DND-41 (cell line): ENCODE measurements around the gene NME3.

ENCODE experiments used
- ATAC-seq: fragments of 200-7000 bp; cut with Tn5 transposase; 3 replicates; pipeline ENCODE4 v1.9.1; 2021; ENCODE audit warnings: low read depth; ENCODE audit not compliant: insufficient read depth
- DNase-seq: peaks from one replicate; pipeline ENCODE4 v3.0.0-alpha.2; 2020
- H2AFZ ChIP-seq: 2 replicates; pipeline ENCODE4 v1.6.0; 2012; ENCODE audit warnings: low read depth, low read length
- H3K27ac ChIP-seq: 2 replicates; pipeline ENCODE4 v1.5.1; 2012; ENCODE audit warnings: low read length, inconsistent platforms
- H3K27me3 ChIP-seq: fragments of 200-600 bp; sonication (generic); 2 replicates; pipeline ENCODE4 v1.6.0; 2012; ENCODE audit warnings: low read length, mild to moderate bottlenecking, inconsistent platforms; ENCODE audit not compliant: insufficient read depth, poor library complexity
- H3K36me3 ChIP-seq: 2 replicates; pipeline ENCODE4 v1.5.1; 2012; ENCODE audit warnings: low read length, inconsistent platforms; ENCODE audit not compliant: insufficient read depth
- H3K4me1 ChIP-seq: 2 replicates; pipeline ENCODE4 v1.5.1; 2012; ENCODE audit warnings: mild to moderate bottlenecking, low read length; ENCODE audit not compliant: insufficient read depth
- H3K4me2 ChIP-seq: 2 replicates; pipeline ENCODE4 v1.6.0; 2012; ENCODE audit warnings: mild to moderate bottlenecking, moderate library complexity, low read length, inconsistent platforms; ENCODE audit not compliant: insufficient read depth
- H3K4me3 ChIP-seq, 2 experiments: fragments of 200-600 bp in 1 of 2; shearing (Covaris generic) in 1 of 2; 2 replicates each; pipeline ENCODE4 v1.5.1; 2012 to 2016; ENCODE audit warnings: inconsistent platforms in 2 of 2, low read length in 2 of 2, mild to moderate bottlenecking in 2 of 2, low read depth in 1 of 2, moderate library complexity in 1 of 2
- H3K79me2 ChIP-seq: 2 replicates; pipeline ENCODE4 v1.6.0; 2012; ENCODE audit warnings: low read length, inconsistent platforms; ENCODE audit not compliant: insufficient read depth
- H3K9ac ChIP-seq: 2 replicates; pipeline ENCODE4 v1.6.0; 2012; ENCODE audit warnings: low read depth, mild to moderate bottlenecking, inconsistent platforms, low read length, moderate library complexity
- H3K9me3 ChIP-seq: 2 replicates; pipeline ENCODE4 v1.5.1; 2012; ENCODE audit warnings: low read length, moderate library complexity, mild to moderate bottlenecking, inconsistent platforms; ENCODE audit not compliant: insufficient read depth, severe bottlenecking
- H4K20me1 ChIP-seq: 2 replicates; pipeline ENCODE4 v1.6.0; 2012; ENCODE audit warnings: low read length; ENCODE audit not compliant: insufficient read depth
- CTCF ChIP-seq: IDR thresholded peaks from 2 replicates; pipeline ENCODE4 v1.5.1; 2012; ENCODE audit warnings: borderline replicate concordance, low read length, moderate library complexity, mild to moderate bottlenecking; ENCODE audit not compliant: poor library complexity, severe bottlenecking; ENCODE audit errors: extremely low read depth
- EZH2 ChIP-seq: IDR thresholded peaks from 3 replicates; pipeline ENCODE4 v1.6.1; 2012; ENCODE audit warnings: borderline replicate concordance, low read depth, mild to moderate bottlenecking, moderate library complexity, low read length, inconsistent platforms; ENCODE audit not compliant: severe bottlenecking

Gene NME3

GRCh38 chr16:1781254-1781653, 9.9 kb upstream of the NME3 start:
- Histone ChIP-seq H3K79me2 (peaks cover 71% of the 10 kb centered on the region), H3K27ac (peak overlapping the region; percentile 64; the same call in 1 of the 2 replicates), H3K36me3 (peaks cover 68% of the 10 kb centered on the region), H3K9ac (peak overlapping the region; percentile 83), H3K4me1 (peaks cover 48% of the 10 kb centered on the region), H3K9me3 (no peaks in the 10 kb centered on the region), H3K4me2 (peak overlapping the region; percentile 95), H4K20me1 (peaks cover 74% of the 10 kb centered on the region), H3K4me3 (peak overlapping the region; percentile 83 to 97; a peak in 3 of 4 replicates), H2AFZ (no peak overlapping the region), H3K27me3 (no peaks in the 10 kb centered on the region)
- DNase-seq (no peak), ATAC-seq (no peak)
- TF ChIP-seq EZH2 (no peak), CTCF (no peak)

GRCh38 chr16:1780677-1781072, 9.3 kb upstream of the NME3 start:
- Histone ChIP-seq H3K4me3 (peak overlapping the region in 1 of 2 experiments; percentile 83; a peak in 2 of 4 replicates), H4K20me1 (peaks cover 74% of the 10 kb centered on the region), H2AFZ (no peak overlapping the region), H3K4me2 (peak overlapping the region; percentile 95), H3K36me3 (peaks cover 68% of the 10 kb centered on the region), H3K4me1 (peaks cover 45% of the 10 kb centered on the region), H3K9me3 (no peaks in the 10 kb centered on the region), H3K27me3 (no peaks in the 10 kb centered on the region), H3K79me2 (peaks cover 66% of the 10 kb centered on the region), H3K27ac (no peak overlapping the region; the same call in 1 of the 2 replicates), H3K9ac (peak overlapping the region; percentile 83; the same call in 1 of the 2 replicates)
- ATAC-seq = no peak
- no peak for TF ChIP-seq EZH2
- no peak for TF ChIP-seq CTCF
- no peak for DNase-seq

GRCh38 chr16:1779741-1780676, 8.7 kb upstream of the NME3 start:
- no peak for DNase-seq
- no peak overlapping the region for H3K27ac ChIP-seq
- H3K4me2 ChIP-seq = peak overlapping the region; percentile 95
- H3K36me3 ChIP-seq = peaks cover 68% of the 10 kb centered on the region
- no peak for ATAC-seq
- peaks cover 74% of the 10 kb centered on the region for H4K20me1 ChIP-seq
- H3K4me1 ChIP-seq = peaks cover 44% of the 10 kb centered on the region
- TF ChIP-seq CTCF (no peak), EZH2 (no peak)
- peaks cover 66% of the 10 kb centered on the region for H3K79me2 ChIP-seq
- no peaks in the 10 kb centered on the region for H3K27me3 ChIP-seq
- no peak overlapping the region for H3K4me3 ChIP-seq
- no peak overlapping the region for H2AFZ ChIP-seq
- no peaks in the 10 kb centered on the region for H3K9me3 ChIP-seq
- peak overlapping the region; percentile 17; the same call in 1 of the 2 replicates for H3K9ac ChIP-seq
